Measurements from ENCODE around the gene ARPC1B. TPM values are rescaled to one million over a fixed set of nuclear protein-coding genes. Genes with fewer than 3 reads are reported as not detected.
"Not testable (repeated sequence)": the region's sequence is repeated elsewhere in the genome, so short reads cannot be mapped to it uniquely, and the experiment has no call there.

Gene ARPC1B
- total RNA-seq, 1 donor from 2014 or later: 23.6 TPM

DNA sequence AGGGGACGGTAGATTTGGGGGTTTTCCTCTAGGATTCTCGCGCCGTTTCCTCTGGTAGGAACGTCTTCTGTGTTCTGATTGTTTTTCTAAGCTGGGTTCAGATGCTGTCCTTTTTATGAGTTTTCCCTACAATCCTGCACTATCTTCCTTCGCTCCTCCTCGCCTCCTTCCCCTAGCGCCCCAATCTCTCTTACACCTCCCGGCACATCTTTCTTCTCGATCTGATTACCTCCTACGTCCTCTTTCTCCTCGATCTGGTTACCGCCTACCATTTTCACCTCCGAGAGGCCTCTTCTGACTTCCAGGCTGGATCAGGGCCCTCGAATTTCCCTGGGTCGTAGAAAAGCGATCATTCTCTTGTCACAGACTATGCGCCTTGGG is 34.7 kb downstream of the ARPC1B start:
- no peaks in the 10 kb centered on the region for H3K9me3 Mint-ChIP-seq
- H3K36me3 Mint-ChIP-seq: peaks cover 17% of the 10 kb centered on the region
- Histone ChIP-seq H2AFZ (replicated peaks) (peak overlapping the region; percentile 75), H3K79me2 (ENCODE audit: low read depth) (peaks cover 65% of the 10 kb centered on the region), H3K9ac (peak overlapping the region; percentile 93), H3K27ac (peak overlapping the region; percentile 98), H3K27me3 (no peaks in the 10 kb centered on the region), H3K9me3 (ENCODE audit: low read depth) (no peaks in the 10 kb centered on the region), H3K4me2 (peak overlapping the region; percentile 96), H3F3A (ENCODE audit: low read depth) (peaks cover 12% of the 10 kb centered on the region), H3K4me1 (peaks cover 15% of the 10 kb centered on the region), H3K36me3 (peaks cover 10% of the 10 kb centered on the region), H3K4me3 (peak overlapping the region; percentile 98), H4K20me1 (ENCODE audit: low read depth) (peaks cover 48% of the 10 kb centered on the region)
- peak overlapping the region; percentile 99 for H3K27ac Mint-ChIP-seq
- DNase-seq (ENCODE audit: low spot score): no peak
- peaks cover 6% of the 10 kb centered on the region for H3K27me3 Mint-ChIP-seq (ENCODE audit: insufficient read depth, low read depth)
- no peak for TF ChIP-seq EZH2 (IDR thresholded peaks at IDR 0.05)
- no peak for TF ChIP-seq EZH2phosphoT487 (IDR thresholded peaks at IDR 0.05)
- peak overlapping the region; percentile 96 for H3K4me3 Mint-ChIP-seq
- H3K4me1 Mint-ChIP-seq: peaks cover 22% of the 10 kb centered on the region

DNA sequence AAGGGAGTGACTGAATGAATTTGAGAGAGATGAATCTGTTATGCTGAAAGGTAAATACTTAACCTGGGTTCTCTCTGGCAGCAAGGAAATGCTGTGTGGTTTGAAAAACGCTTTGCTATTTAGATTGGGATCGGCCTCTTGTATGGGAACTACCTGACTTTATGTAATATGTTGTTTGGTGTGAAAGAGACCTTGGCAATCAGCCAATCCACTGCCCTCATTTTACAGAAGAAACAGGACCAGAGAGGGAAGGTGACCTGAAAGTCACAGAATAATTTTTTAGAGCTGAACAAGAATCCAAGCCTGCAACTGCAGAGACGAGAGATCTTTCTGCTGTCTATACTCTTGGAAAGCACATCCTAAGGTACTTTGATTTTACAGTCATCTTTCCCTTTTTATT is 35.3 kb downstream of the ARPC1B start:
- H3K9me3 ChIP-seq (ENCODE audit: low read depth): no peaks in the 10 kb centered on the region
- Mint-ChIP-seq H3K4me3 (peak overlapping the region; percentile 96), H3K27ac (no peak overlapping the region), H3K4me1 (peaks cover 22% of the 10 kb centered on the region), H3K36me3 (peaks cover 22% of the 10 kb centered on the region), H3K9me3 (no peaks in the 10 kb centered on the region), H3K27me3 (ENCODE audit: insufficient read depth, low read depth) (peaks cover 6% of the 10 kb centered on the region)
- peaks cover 42% of the 10 kb centered on the region for H4K20me1 ChIP-seq (ENCODE audit: low read depth)
- no peak overlapping the region for H2AFZ ChIP-seq (replicated peaks)
- H3K4me2 ChIP-seq: peak overlapping the region; percentile 96
- DNase-seq (ENCODE audit: low spot score): no peak
- peaks cover 59% of the 10 kb centered on the region for H3K79me2 ChIP-seq (ENCODE audit: low read depth)
- H3K4me3 ChIP-seq: peak overlapping the region; percentile 98
- H3K27me3 ChIP-seq: no peaks in the 10 kb centered on the region
- peaks cover 12% of the 10 kb centered on the region for H3F3A ChIP-seq (ENCODE audit: low read depth)
- H3K27ac ChIP-seq: no peak overlapping the region
- no peak for TF ChIP-seq EZH2 (IDR thresholded peaks at IDR 0.05)
- TF ChIP-seq, protein P1, sequence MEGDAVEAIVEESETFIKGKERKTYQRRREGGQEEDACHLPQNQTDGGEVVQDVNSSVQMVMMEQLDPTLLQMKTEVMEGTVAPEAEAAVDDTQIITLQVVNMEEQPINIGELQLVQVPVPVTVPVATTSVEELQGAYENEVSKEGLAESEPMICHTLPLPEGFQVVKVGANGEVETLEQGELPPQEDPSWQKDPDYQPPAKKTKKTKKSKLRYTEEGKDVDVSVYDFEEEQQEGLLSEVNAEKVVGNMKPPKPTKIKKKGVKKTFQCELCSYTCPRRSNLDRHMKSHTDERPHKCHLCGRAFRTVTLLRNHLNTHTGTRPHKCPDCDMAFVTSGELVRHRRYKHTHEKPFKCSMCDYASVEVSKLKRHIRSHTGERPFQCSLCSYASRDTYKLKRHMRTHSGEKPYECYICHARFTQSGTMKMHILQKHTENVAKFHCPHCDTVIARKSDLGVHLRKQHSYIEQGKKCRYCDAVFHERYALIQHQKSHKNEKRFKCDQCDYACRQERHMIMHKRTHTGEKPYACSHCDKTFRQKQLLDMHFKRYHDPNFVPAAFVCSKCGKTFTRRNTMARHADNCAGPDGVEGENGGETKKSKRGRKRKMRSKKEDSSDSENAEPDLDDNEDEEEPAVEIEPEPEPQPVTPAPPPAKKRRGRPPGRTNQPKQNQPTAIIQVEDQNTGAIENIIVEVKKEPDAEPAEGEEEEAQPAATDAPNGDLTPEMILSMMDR (IDR thresholded peaks at IDR 0.05): no peak
- H3K4me1 ChIP-seq: peaks cover 15% of the 10 kb centered on the region
- H3K36me3 ChIP-seq: peaks cover 11% of the 10 kb centered on the region
- peak overlapping the region; percentile 93 for H3K9ac ChIP-seq

DNA sequence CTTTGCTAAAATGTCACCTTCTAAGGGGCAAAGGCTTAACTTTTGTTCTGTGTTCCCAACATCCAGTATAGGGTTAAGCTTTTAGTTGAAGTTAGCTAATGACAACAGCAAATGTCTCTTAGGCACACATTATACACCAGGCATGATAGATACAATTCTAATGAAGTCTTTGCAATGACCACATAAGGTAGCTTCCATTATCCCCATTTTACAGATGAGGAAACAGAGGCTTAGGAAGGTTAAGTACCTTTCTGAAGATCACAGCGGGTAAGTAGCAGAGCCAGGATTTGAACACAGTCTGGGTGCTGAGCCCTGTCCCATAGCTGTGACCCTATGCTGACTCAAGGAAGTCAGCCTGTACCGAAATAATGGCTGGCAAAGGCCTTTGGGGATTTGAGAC is 36.1 kb downstream of the ARPC1B start:
- peaks cover 17% of the 10 kb centered on the region for H3K36me3 ChIP-seq
- peaks cover 22% of the 10 kb centered on the region for H3K4me1 Mint-ChIP-seq
- H3K27me3 Mint-ChIP-seq (ENCODE audit: insufficient read depth, low read depth): peaks cover 6% of the 10 kb centered on the region

DNA sequence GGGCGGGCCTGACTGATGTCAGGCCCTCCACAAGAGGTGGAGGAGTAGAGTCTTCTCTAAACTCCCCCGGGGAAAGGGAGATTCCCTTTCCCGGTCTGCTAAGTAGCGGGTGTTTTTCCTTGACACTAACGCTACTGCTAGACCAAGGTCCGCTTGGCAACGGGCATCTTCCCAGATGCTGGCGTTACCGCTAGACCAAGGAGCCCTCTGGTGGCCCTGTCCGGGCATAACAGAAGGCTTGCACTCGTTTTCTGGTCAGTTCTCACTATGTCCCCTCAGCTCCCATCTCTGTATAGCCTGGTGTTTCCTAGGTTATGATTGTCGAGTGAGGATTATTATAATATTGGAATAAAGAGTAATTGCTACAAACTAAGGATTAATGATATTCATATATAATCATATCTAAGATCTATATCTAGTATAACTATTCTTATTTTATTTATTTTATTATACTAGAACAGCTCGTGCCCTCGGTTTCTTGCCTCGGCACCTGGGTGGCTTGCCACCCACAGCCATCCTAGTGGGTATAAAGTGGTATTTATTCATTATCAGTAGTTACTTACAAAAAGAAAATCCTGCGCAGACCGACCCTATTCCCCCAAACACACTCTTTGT is 41.1 kb downstream of the ARPC1B start:
- H3K27ac ChIP-seq; H3K4me3 ChIP-seq; H3K9ac ChIP-seq; H3K4me2 ChIP-seq; H3K27me3 ChIP-seq; H3K4me3 Mint-ChIP-seq; H3K4me1 Mint-ChIP-seq; H2AFZ ChIP-seq (replicated peaks); H3K79me2 ChIP-seq (ENCODE audit: low read depth); H3K27me3 Mint-ChIP-seq (ENCODE audit: insufficient read depth, low read depth); H3K9me3 ChIP-seq (ENCODE audit: low read depth); H3K27ac Mint-ChIP-seq; H3K4me1 ChIP-seq; H3K9me3 Mint-ChIP-seq: not testable (repeated sequence)
- peak; percentile 60 for DNase-seq (ENCODE audit: low spot score)
- Histone ChIP-seq H3K36me3 (peaks cover 17% of the 10 kb centered on the region), H4K20me1 (ENCODE audit: low read depth) (peaks cover 13% of the 10 kb centered on the region), H3F3A (ENCODE audit: low read depth) (peaks cover 11% of the 10 kb centered on the region)
- TF ChIP-seq, protein P1 (IDR thresholded peaks at IDR 0.05): peak; percentile 65
- H3K36me3 Mint-ChIP-seq: peaks cover 36% of the 10 kb centered on the region

More for the DNA sequence above, 36.1 kb downstream of the ARPC1B start:
- H4K20me1 ChIP-seq (ENCODE audit: low read depth): peaks cover 33% of the 10 kb centered on the region
- peak overlapping the region; percentile 96 for H3K4me3 Mint-ChIP-seq
- no peak overlapping the region for H3K27ac Mint-ChIP-seq
- no peak overlapping the region for H3K9ac ChIP-seq
- H3F3A ChIP-seq (ENCODE audit: low read depth): peaks cover 12% of the 10 kb centered on the region
- peaks cover 27% of the 10 kb centered on the region for H3K36me3 Mint-ChIP-seq
- H3K79me2 ChIP-seq (ENCODE audit: low read depth): peaks cover 51% of the 10 kb centered on the region
- H3K4me2 ChIP-seq: no peak overlapping the region
- H3K4me3 ChIP-seq: no peak overlapping the region
- H2AFZ ChIP-seq (replicated peaks): no peak overlapping the region
- no peak overlapping the region for H3K27ac ChIP-seq
- DNase-seq (ENCODE audit: low spot score): no peak
- TF ChIP-seq, protein P1 (IDR thresholded peaks at IDR 0.05): no peak
- no peak for TF ChIP-seq EZH2phosphoT487 (IDR thresholded peaks at IDR 0.05)
- H3K27me3 ChIP-seq: no peaks in the 10 kb centered on the region
- no peaks in the 10 kb centered on the region for H3K9me3 Mint-ChIP-seq
- H3K4me1 ChIP-seq: peaks cover 15% of the 10 kb centered on the region
- peaks cover 3% of the 10 kb centered on the region for H3K9me3 ChIP-seq (ENCODE audit: low read depth)

Data from neural progenitor cell (in vitro differentiated cells).